Caco-2 (cell line): Measurements from ENCODE around the gene GSK3B. TPM values are rescaled to one million over a fixed set of nuclear protein-coding genes. Genes with fewer than 3 reads are reported as not detected.

Experiments
- BruUV-seq: library from RNA; stranded (reverse); fragments of 400-500 nt; replicated peaks from 2 replicates; lab custom pipeline; 2021; lab: Mats Ljungman, UMichigan
- CTCF ChIA-PET: fragments of 300-600 bp; sonication (Branson Sonifier 250); formaldehyde crosslinking; loops from one replicate; lab custom pipeline; 2022; ENCODE audit warnings: antibody characterized with exemption; lab: Charles Lee
- POLR2A ChIA-PET: fragments of 300-600 bp; sonication (Branson Sonifier 250); formaldehyde crosslinking; loops from one replicate; lab custom pipeline; 2022; ENCODE audit warnings: antibody characterized with exemption; lab: Charles Lee
- DNase-seq, 2 experiments: peaks; one replicate each; pipeline versions ENCODE4 v3.0.0 to v3.0.0-alpha.2; 2020 to 2022
- H3K27me3 ChIP-seq: replicated peaks from 2 replicates; pipeline ENCODE4 v1.6.0; 2011; ENCODE audit warnings: low read length; ENCODE audit not compliant: control insufficient read depth, insufficient read depth
- H3K36me3 ChIP-seq: 2 replicates; pipeline ENCODE4 v1.5.1; 2011; ENCODE audit warnings: low read length; ENCODE audit not compliant: control insufficient read depth, insufficient read depth
- H3K4me1 ChIP-seq: fragments of 250-450 bp; sonication (Bioruptor Pico); 2 replicates; pipeline ENCODE4 v1.5.1; 2020; ENCODE audit warnings: mild to moderate bottlenecking
- H3K4me3 ChIP-seq: 2 replicates; pipeline ENCODE4 v1.5.1; 2011; ENCODE audit warnings: low read depth, mild to moderate bottlenecking, control low read depth, low read length
- H3K9me3 ChIP-seq: fragments of 250-450 bp; sonication (Bioruptor Pico); 2 replicates; pipeline ENCODE4 v1.5.1; 2020; ENCODE audit warnings: mild to moderate bottlenecking, moderate library complexity
- H3K27ac Mint-ChIP-seq: one replicate; pipeline ENCODE4 v1.8.0; 2022; ENCODE audit warnings: mixed read lengths; ENCODE audit not compliant: unreplicated experiment
- H3K27me3 Mint-ChIP-seq: one replicate; pipeline ENCODE4 v1.8.0; 2022; ENCODE audit warnings: mixed read lengths; ENCODE audit not compliant: insufficient read depth, unreplicated experiment
- H3K36me3 Mint-ChIP-seq: one replicate; pipeline ENCODE4 v1.8.0; 2022; ENCODE audit warnings: mild to moderate bottlenecking, mixed read lengths; ENCODE audit not compliant: insufficient read depth, unreplicated experiment
- H3K4me1 Mint-ChIP-seq: one replicate; pipeline ENCODE4 v1.8.0; 2022; ENCODE audit warnings: low read depth, mixed read lengths; ENCODE audit not compliant: unreplicated experiment
- H3K4me3 Mint-ChIP-seq: one replicate; pipeline ENCODE4 v1.8.0; 2022; ENCODE audit warnings: mild to moderate bottlenecking, moderate library complexity, mixed read lengths; ENCODE audit not compliant: unreplicated experiment
- H3K9me3 Mint-ChIP-seq: one replicate; pipeline ENCODE4 v1.8.0; 2022; ENCODE audit warnings: mixed read lengths; ENCODE audit not compliant: unreplicated experiment
- intact Hi-C: fragments of 100-400 bp; cut with micrococcal nuclease; formaldehyde crosslinking; loops from one replicate; pipeline ENCODE4 v1.10.0; 2022; ENCODE audit not compliant: unreplicated experiment
- total RNA-seq: library from RNA; stranded (reverse); gene quantifications from 2 replicates; pipeline ENCODE4 v1.2.3, GENCODE V29; 2022
- TF ChIP-seq, protein P1 (sequence below), 2 experiments: fragments of 200-600 bp in 1 of 2; IDR thresholded peaks; 1 replicate in 1 of 2; 2 replicates in 1 of 2; pipeline versions ENCODE4 v1.5.1 to v1.8.0; 2011 to 2022; ENCODE audit warnings: antibody characterized with exemption in 1 of 2, control low read depth in 1 of 2, inconsistent platforms in 1 of 2, low read depth in 1 of 2, low read length in 1 of 2, mild to moderate bottlenecking in 1 of 2, moderate library complexity in 1 of 2; ENCODE audit not compliant: insufficient read depth in 1 of 2, severe bottlenecking in 1 of 2, unreplicated experiment in 1 of 2

GSK3B gene
- total RNA-seq, 1 experiment from 2014 or later: 55.2 TPM

DNA sequence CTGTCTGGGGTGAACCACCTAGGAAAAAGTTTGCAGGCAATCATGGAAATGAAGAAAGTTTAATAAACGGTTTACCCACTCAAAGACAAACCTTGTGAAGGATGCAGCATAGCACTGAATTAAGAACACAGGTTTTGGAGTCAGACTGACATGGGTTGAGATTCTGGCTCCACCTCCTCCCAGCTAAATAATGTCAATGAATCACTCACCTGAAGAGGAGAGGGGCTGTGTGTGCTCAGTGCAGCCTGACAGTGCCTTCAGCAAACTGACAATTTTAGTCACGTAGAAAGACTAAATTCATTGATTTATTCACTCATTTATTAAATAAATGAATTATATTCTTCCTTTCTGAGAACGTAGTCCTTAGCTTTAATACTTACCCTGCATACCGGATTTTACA is 293.4 kb downstream of the GSK3B start:
- DNase-seq: no peak
- Histone ChIP-seq H3K9me3 (peaks cover 2% of the 10 kb centered on the region; the same call in 1 of the 2 replicates), H3K4me3 (no peak overlapping the region), H3K36me3 (no peaks in the 10 kb centered on the region), H3K27me3 (no peaks in the 10 kb centered on the region), H3K4me1 (peaks cover 17% of the 10 kb centered on the region)
- Mint-ChIP-seq H3K27me3 (no peaks in the 10 kb centered on the region), H3K9me3 (peaks cover 21% of the 10 kb centered on the region), H3K4me3 (no peak overlapping the region), H3K27ac (no peak overlapping the region), H3K36me3 (peaks cover 11% of the 10 kb centered on the region), H3K4me1 (peaks cover 13% of the 10 kb centered on the region)
- TF ChIP-seq, protein P1, sequence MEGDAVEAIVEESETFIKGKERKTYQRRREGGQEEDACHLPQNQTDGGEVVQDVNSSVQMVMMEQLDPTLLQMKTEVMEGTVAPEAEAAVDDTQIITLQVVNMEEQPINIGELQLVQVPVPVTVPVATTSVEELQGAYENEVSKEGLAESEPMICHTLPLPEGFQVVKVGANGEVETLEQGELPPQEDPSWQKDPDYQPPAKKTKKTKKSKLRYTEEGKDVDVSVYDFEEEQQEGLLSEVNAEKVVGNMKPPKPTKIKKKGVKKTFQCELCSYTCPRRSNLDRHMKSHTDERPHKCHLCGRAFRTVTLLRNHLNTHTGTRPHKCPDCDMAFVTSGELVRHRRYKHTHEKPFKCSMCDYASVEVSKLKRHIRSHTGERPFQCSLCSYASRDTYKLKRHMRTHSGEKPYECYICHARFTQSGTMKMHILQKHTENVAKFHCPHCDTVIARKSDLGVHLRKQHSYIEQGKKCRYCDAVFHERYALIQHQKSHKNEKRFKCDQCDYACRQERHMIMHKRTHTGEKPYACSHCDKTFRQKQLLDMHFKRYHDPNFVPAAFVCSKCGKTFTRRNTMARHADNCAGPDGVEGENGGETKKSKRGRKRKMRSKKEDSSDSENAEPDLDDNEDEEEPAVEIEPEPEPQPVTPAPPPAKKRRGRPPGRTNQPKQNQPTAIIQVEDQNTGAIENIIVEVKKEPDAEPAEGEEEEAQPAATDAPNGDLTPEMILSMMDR (IDR thresholded peaks at IDR 0.05; ENCODE audit: insufficient read depth in 1 of 2, low read depth in 1 of 2, low read length in 1 of 2, severe bottlenecking in 1 of 2, unreplicated experiment in 1 of 2): no peak
- CTCF ChIA-PET: no interaction called here
- intact Hi-C loops: no loop called here
- POLR2A ChIA-PET: no interaction called here
- BruUV-seq: no TSS peak

DNA sequence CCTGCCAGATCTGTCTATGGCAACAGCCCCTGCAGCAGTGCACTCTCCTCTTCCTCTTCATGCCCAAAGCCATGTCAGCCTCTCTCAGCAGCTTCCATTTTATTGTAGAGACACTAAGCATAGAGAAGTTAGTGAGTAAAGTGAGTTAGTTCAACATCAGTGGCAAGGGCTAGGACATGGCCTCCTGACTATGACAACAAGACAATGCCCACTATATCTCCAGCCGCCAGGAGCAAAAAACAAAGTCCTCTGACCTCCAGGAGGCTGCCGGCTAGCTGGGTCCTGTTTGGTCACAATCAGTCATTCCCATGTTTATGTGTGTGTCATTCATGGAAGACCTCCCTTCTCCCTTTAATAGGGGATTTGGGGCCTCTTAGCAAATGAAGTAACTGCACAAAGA is 297.5 kb downstream of the GSK3B start:
- peak overlapping the region; percentile 59 for H3K4me3 Mint-ChIP-seq
- peaks cover 25% of the 10 kb centered on the region for H3K4me1 Mint-ChIP-seq
- intact Hi-C loops: no loop called here
- BruUV-seq: no TSS peak
- TF ChIP-seq, protein P1 (IDR thresholded peaks at IDR 0.05; ENCODE audit: insufficient read depth in 1 of 2, low read depth in 1 of 2, low read length in 1 of 2, severe bottlenecking in 1 of 2, unreplicated experiment in 1 of 2): no peak
- H3K36me3 Mint-ChIP-seq: peaks cover 11% of the 10 kb centered on the region
- Histone ChIP-seq H3K4me3 (no peak overlapping the region), H3K4me1 (peaks cover 31% of the 10 kb centered on the region), H3K27me3 (no peaks in the 10 kb centered on the region), H3K36me3 (no peaks in the 10 kb centered on the region), H3K9me3 (no peaks in the 10 kb centered on the region)
- H3K27ac Mint-ChIP-seq: peak overlapping the region; percentile 88
- peaks cover 11% of the 10 kb centered on the region for H3K9me3 Mint-ChIP-seq
- H3K27me3 Mint-ChIP-seq: no peaks in the 10 kb centered on the region
- no peak for DNase-seq
- CTCF ChIA-PET: interaction anchor here (0.6 kb wide), 1 partner anchor 421 kb away, joined by 3 read pairs; no protein-coding TSS in a partner anchor
- POLR2A ChIA-PET: no interaction called here

DNA sequence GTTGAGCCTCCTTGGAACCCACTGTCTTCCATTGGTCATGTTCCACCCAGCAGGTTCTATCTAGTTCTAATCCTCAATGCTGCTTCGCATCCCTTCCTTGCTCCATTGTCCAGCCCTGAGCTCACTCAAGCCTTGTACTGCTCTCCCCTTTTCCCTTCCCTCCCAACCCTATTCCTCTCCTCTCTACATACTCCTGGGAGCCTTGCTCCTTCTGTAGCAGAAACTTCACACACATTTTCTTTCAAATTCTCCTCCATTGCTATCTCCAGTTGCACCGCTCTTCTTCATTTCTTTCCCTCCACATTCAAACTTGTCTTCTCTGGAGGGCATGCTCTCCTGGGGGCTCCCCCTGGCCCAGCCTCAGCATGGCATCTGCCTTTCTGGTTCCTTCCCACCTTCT is 297.9 kb downstream of the GSK3B start:
- TF ChIP-seq, protein P1 (IDR thresholded peaks at IDR 0.05; ENCODE audit: insufficient read depth in 1 of 2, low read depth in 1 of 2, low read length in 1 of 2, severe bottlenecking in 1 of 2, unreplicated experiment in 1 of 2): no peak
- peaks cover 11% of the 10 kb centered on the region for H3K36me3 Mint-ChIP-seq
- ChIA-PET CTCF (interaction anchor here (0.6 kb wide), 1 partner anchor 422 kb away, joined by 3 read pairs; no protein-coding TSS in a partner anchor), POLR2A (no interaction called here)
- Histone ChIP-seq H3K9me3 (no peaks in the 10 kb centered on the region), H3K27me3 (no peaks in the 10 kb centered on the region), H3K4me3 (no peak overlapping the region), H3K36me3 (no peaks in the 10 kb centered on the region), H3K4me1 (peaks cover 31% of the 10 kb centered on the region)
- peaks cover 11% of the 10 kb centered on the region for H3K9me3 Mint-ChIP-seq
- no peaks in the 10 kb centered on the region for H3K27me3 Mint-ChIP-seq
- H3K4me1 Mint-ChIP-seq: peaks cover 25% of the 10 kb centered on the region
- DNase-seq: no peak
- intact Hi-C loops: no loop called here
- peak overlapping the region; percentile 59 for H3K4me3 Mint-ChIP-seq
- no TSS peak for BruUV-seq
- H3K27ac Mint-ChIP-seq: peak overlapping the region; percentile 88
